Osteoblast (primary cell): Measurements from ENCODE around the gene ADCY5. TPM values are rescaled to one million over a fixed set of nuclear protein-coding genes. Genes with fewer than 3 reads are reported as not detected.

Source experiments
- DNase-seq: peaks from one replicate; pipeline ENCODE4 v3.0.0; 2011; ENCODE audit warnings: low spot score, mixed read lengths; ENCODE audit not compliant: insufficient read length; ENCODE audit errors: missing footprints
- H2AFZ ChIP-seq: 2 replicates; pipeline ENCODE4 v1.6.0; 2011; ENCODE audit warnings: mild to moderate bottlenecking, low read length
- H3K27ac ChIP-seq: 2 replicates; pipeline ENCODE4 v1.5.1; 2011; ENCODE audit warnings: mild to moderate bottlenecking, low read depth, low read length, moderate library complexity
- H3K27me3 ChIP-seq: 2 replicates; pipeline ENCODE4 v1.6.0; 2012; ENCODE audit warnings: mild to moderate bottlenecking, control low read depth, inconsistent platforms, low read length, moderate library complexity; ENCODE audit not compliant: insufficient read depth
- H3K36me3 ChIP-seq: 2 replicates; pipeline ENCODE4 v1.5.1; 2011; ENCODE audit warnings: mild to moderate bottlenecking, low read length, control low read depth, moderate library complexity; ENCODE audit not compliant: insufficient read depth
- H3K4me1 ChIP-seq: 2 replicates; pipeline ENCODE4 v1.5.1; 2011; ENCODE audit warnings: mild to moderate bottlenecking, low read length, control low read depth, moderate library complexity; ENCODE audit not compliant: insufficient read depth
- H3K4me2 ChIP-seq: 2 replicates; pipeline ENCODE4 v1.6.0; 2011; ENCODE audit warnings: mild to moderate bottlenecking, low read length; ENCODE audit not compliant: insufficient read depth
- H3K4me3 ChIP-seq: fragments of 200-600 bp; sonication (generic); 3 replicates; pipeline ENCODE4 v1.5.1; 2012; ENCODE audit warnings: mild to moderate bottlenecking, low read length, inconsistent platforms; ENCODE audit not compliant: insufficient read depth
- H3K79me2 ChIP-seq: 2 replicates; pipeline ENCODE4 v1.6.0; 2012; ENCODE audit warnings: mild to moderate bottlenecking, low read length, control low read depth, inconsistent platforms; ENCODE audit not compliant: insufficient read depth
- H3K9me3 ChIP-seq: 2 replicates; pipeline ENCODE4 v1.5.1; 2011; ENCODE audit warnings: low read depth, low read length, control low read depth
- H4K20me1 ChIP-seq: 2 replicates; pipeline ENCODE4 v1.6.0; 2012; ENCODE audit warnings: mild to moderate bottlenecking, low read length, control low read depth; ENCODE audit not compliant: insufficient read depth
- CTCF ChIP-seq: IDR thresholded peaks from 2 replicates; pipeline ENCODE4 v1.5.1; 2011; ENCODE audit warnings: mild to moderate bottlenecking, low read depth, low read length, moderate library complexity; ENCODE audit errors: extremely low read depth
- total RNA-seq: library from RNA; depleted of rRNA; stranded (reverse); fragments of >200 nt; gene quantifications from 2 replicates; pipeline ENCODE4 v1.2.3, GENCODE V29; 2012

Gene ADCY5
- total RNA-seq, 1 donor: 0.72 TPM

- Histone ChIP-seq H3K79me2 (no peaks in the 10 kb centered on the region), H2AFZ (no peak overlapping the region), H3K4me3 (no peak overlapping the region), H4K20me1 (no peaks in the 10 kb centered on the region), H3K9me3 (no peaks in the 10 kb centered on the region), H3K36me3 (no peaks in the 10 kb centered on the region), H3K4me2 (no peak overlapping the region), H3K27ac (no peak overlapping the region), H3K27me3 (peaks cover 19% of the 10 kb centered on the region), H3K4me1 (no peaks in the 10 kb centered on the region)
- no peak for DNase-seq
- TF ChIP-seq CTCF: no peak
Observed at GRCh38 chr3:123406598-123406997, 42.3 kb downstream of the ADCY5 start.

- Histone ChIP-seq H3K9me3 (no peaks in the 10 kb centered on the region), H3K4me1 (no peaks in the 10 kb centered on the region), H3K4me2 (no peak overlapping the region)
Observed at GRCh38 chr3:123405936-123406510, 42.9 kb downstream of the ADCY5 start.

GRCh38 chr3:123405021-123405420, 43.9 kb downstream of the ADCY5 start:
- H4K20me1 ChIP-seq: no peaks in the 10 kb centered on the region
- H3K27me3 ChIP-seq: peaks cover 26% of the 10 kb centered on the region
- H3K4me3 ChIP-seq: no peak overlapping the region
- H2AFZ ChIP-seq: no peak overlapping the region
- no peaks in the 10 kb centered on the region for H3K79me2 ChIP-seq
- H3K4me2 ChIP-seq: no peak overlapping the region
- no peak for TF ChIP-seq CTCF
- H3K36me3 ChIP-seq: no peaks in the 10 kb centered on the region
- no peaks in the 10 kb centered on the region for H3K4me1 ChIP-seq
- DNase-seq: no peak
- no peak overlapping the region for H3K27ac ChIP-seq
- no peaks in the 10 kb centered on the region for H3K9me3 ChIP-seq

More at GRCh38 chr3:123405936-123406510, 42.9 kb downstream of the ADCY5 start:
- TF ChIP-seq CTCF: no peak
- H4K20me1 ChIP-seq: no peaks in the 10 kb centered on the region
- H3K27me3 ChIP-seq: peaks cover 24% of the 10 kb centered on the region
- H3K79me2 ChIP-seq: no peaks in the 10 kb centered on the region
- H3K27ac ChIP-seq: no peak overlapping the region
- no peak overlapping the region for H3K4me3 ChIP-seq
- no peaks in the 10 kb centered on the region for H3K36me3 ChIP-seq
- H2AFZ ChIP-seq: no peak overlapping the region
- DNase-seq: no peak

- no peaks in the 10 kb centered on the region for H3K36me3 ChIP-seq
- no peaks in the 10 kb centered on the region for H4K20me1 ChIP-seq
- H3K4me2 ChIP-seq: no peak overlapping the region
- no peak overlapping the region for H3K27ac ChIP-seq
- no peak overlapping the region for H3K4me3 ChIP-seq
- no peaks in the 10 kb centered on the region for H3K9me3 ChIP-seq
- no peak for DNase-seq
- no peak for TF ChIP-seq CTCF
- peaks cover 28% of the 10 kb centered on the region for H3K27me3 ChIP-seq
- no peaks in the 10 kb centered on the region for H3K4me1 ChIP-seq
- H2AFZ ChIP-seq: no peak overlapping the region
- H3K79me2 ChIP-seq: no peaks in the 10 kb centered on the region
Observed at GRCh38 chr3:123404391-123404790, 44.5 kb downstream of the ADCY5 start.
